Measurements from ENCODE around the gene CCNI2. TPM values are rescaled to one million over a fixed set of nuclear protein-coding genes. Genes with fewer than 3 reads are reported as not detected.

CCNI2 gene
- total RNA-seq, 1 donor from 2014 or later, result 62.0 TPM

- intact Hi-C loops (cut with micrococcal nuclease), result loop anchor here (2.0 kb wide), 1 partner anchor 109 kb away; no protein-coding TSS in a partner anchor
These were observed 2.3 kb downstream of the CCNI2 start for GRCh38 chr5:132749506-132749905.

DNA sequence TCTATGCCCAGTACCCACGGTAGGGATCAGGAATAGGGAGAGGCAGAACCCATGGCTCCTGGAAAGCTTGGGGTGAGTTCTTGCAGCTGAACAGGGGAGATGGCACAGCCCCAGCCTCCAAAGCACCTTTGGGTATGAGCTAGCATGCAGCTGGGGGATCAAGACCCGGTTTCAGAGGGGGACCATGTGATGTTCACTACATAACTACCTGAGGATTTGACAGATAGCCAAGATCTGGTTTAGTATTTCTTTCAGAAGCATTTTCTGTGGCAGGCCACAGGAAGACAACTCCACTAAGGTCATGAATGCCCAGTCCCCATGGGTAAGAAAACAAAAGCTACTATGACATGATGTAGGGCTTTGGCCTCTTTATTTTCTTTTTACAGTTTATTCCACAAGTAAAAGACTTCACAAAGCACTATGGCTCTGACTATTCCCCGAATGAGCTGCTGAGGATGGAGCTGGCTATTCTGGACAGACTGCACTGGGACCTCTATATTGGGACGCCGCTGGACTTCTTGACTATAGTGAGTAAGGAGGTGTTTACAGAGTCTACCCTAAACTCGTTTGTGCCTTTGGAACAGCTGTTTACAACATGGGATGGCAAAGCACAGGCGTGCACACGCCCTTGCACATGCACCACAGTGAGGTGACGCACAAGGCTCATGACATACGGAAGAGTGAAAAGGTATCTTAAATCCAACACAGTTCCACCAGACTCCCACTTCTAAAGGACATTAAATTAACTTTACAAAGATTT lies 3.4 kb downstream of the CCNI2 start:
- intact Hi-C loops (cut with micrococcal nuclease), result loop anchor here (1.0 kb wide), 3 partner anchors 13 to 62 kb away; partner anchors contain the start of gene KIF3A

GRCh38 chr5:132751444-132751843 lies 4.2 kb downstream of the CCNI2 start:
- intact Hi-C loops (cut with micrococcal nuclease), result loop anchor here (1.0 kb wide), 3 partner anchors 14 to 61 kb away; partner anchors contain the start of gene KIF3A

- intact Hi-C loops (cut with micrococcal nuclease), result loop anchor here (1.0 kb wide), 3 partner anchors 15 to 60 kb away; partner anchors contain the start of gene KIF3A
These were observed 4.8 kb downstream of the CCNI2 start for GRCh38 chr5:132751971-132752580.

DNA sequence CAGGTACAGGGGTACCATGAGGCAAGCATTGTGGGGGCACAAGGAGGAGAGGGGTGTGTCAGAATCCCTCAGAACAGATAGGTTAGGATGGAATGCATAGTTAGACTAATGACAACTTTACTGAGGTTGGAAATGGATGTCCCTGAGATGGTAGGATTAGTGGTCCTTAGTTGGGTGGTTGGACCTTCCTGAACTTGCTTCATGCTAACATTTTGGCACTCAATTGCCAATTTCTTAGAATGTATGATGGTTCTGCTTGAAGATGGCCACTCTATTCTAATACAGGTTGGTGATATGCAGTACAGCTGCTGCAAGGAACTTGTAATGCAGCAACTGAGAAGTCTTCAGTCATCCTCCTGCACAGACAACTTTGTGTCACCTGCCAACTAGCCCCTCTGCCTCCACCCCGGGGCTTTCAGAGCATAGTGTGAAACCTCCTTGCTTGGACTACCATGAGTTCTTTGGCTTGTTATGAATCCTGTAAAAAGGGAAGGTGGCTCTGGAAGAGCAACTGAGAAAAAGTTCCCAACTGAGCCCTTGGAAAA lies 5.4 kb downstream of the CCNI2 start:
- intact Hi-C loops (cut with micrococcal nuclease), result no loop called here

DNA sequence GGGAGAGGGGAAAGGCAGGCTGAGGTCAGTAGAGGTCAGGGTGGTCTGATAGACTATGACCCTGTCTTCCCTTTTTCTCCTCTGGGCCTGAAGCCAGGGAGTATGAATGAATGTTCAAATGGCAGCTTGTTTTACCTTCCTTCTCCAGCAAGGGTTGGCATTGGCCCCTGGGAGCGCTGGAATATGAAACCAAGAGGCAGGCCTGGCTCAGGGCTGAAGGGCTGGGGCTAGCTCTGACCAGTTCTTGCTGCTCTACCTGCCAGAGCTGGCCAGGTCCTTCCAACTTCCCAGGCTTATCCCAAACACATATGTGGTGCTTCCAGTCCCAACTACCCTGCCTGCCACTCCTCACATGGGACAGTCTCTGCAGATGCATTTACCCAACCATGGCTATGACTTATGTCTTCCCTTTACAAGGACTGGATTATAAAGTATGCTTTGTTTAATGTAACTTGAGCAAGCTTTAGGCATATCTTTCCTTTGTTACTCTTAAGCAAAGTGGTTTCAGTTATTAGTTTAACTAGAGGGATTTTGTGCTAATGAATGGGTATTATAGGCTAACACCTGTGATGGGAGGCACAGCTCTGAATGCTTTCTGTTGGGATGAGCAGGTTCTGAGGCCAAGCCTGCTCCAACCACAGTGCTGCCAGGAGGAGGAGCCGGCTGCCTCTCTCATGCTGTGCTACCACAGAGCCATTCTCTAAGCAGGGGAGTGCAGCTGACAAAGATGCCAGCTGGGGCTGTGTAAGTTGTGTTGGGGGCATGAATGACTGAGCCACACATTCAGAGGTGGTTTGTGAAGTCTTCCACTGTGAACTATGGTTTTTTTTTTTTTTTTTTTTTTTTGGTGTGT lies 6.1 kb downstream of the CCNI2 start:
- intact Hi-C loops (cut with micrococcal nuclease), result no loop called here

DNA sequence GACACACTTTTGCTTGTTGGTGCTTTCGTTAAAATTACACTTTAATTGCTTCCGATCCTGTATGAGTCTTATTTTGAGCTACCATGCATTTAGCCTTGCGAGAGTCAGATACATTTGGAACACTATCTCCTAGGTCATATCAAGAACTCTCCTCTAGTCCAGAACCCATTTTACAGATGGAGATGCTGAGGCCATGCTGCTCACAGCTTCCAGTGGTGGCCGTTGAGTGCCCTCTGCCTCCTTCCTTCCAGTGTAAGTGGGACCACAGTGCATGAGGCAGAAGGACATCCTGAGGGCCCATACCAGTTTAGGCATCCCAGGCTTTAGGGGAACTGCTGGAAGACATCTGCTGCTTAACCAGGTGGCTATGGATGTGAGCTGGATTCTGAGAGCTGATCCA lies 6.9 kb downstream of the CCNI2 start:
- intact Hi-C loops (cut with micrococcal nuclease), result no loop called here

DNA sequence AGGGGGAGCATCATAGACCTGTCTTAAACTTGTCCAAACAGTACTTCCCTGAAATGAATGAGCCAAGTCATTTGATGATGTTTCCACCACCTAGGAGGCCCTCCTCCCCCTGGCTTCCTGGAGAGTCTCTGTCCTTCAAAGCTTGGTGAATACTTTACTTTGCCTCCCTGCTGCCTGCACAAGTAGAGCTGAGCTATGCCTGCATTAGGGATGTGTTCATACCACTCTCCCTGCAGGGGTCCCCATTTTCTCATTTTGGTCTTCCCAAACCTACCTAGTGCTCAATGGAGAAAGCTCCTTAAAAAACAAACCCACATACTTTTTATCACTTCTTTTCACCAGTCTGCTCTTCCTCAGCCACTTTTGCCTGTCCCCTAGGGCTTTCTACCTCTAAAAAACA lies 7.7 kb downstream of the CCNI2 start:
- intact Hi-C loops (cut with micrococcal nuclease), result no loop called here

GRCh38 chr5:132756542-132756941 lies 9.3 kb downstream of the CCNI2 start:
- intact Hi-C loops (cut with micrococcal nuclease), result no loop called here

GRCh38 chr5:132758451-132758850 lies 11.2 kb downstream of the CCNI2 start:
- intact Hi-C loops (cut with micrococcal nuclease), result no loop called here

GRCh38 chr5:132759114-132760048 lies 12.2 kb downstream of the CCNI2 start:
- intact Hi-C loops (cut with micrococcal nuclease), result no loop called here

DNA sequence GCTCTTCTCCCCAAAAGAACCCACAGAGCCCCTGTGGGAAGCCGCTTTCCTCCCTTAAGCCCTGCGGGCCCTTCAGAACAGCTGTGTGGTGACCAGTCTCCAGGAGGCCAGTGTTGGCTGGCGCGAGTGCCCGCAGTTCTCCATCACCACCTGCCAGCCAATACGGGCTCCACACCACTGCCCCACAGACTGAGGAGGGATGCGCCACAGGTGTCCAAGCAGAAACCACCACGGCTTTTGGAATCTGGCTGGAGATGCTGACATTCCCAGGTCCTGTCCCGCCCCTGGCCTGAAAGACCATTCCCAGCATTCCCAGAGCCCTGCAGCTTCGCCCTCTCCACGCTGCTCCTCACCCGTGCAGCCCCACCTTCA lies 12.8 kb downstream of the CCNI2 start:
- intact Hi-C loops (cut with micrococcal nuclease), result no loop called here

GRCh38 chr5:132760601-132761317 lies 13.5 kb downstream of the CCNI2 start:
- intact Hi-C loops (cut with micrococcal nuclease), result no loop called here

GRCh38 chr5:132761321-132762240 lies 14.4 kb downstream of the CCNI2 start:
- intact Hi-C loops (cut with micrococcal nuclease), result no loop called here

GRCh38 chr5:132762246-132763000 lies 15.2 kb downstream of the CCNI2 start:
- intact Hi-C loops (cut with micrococcal nuclease), result no loop called here

DNA sequence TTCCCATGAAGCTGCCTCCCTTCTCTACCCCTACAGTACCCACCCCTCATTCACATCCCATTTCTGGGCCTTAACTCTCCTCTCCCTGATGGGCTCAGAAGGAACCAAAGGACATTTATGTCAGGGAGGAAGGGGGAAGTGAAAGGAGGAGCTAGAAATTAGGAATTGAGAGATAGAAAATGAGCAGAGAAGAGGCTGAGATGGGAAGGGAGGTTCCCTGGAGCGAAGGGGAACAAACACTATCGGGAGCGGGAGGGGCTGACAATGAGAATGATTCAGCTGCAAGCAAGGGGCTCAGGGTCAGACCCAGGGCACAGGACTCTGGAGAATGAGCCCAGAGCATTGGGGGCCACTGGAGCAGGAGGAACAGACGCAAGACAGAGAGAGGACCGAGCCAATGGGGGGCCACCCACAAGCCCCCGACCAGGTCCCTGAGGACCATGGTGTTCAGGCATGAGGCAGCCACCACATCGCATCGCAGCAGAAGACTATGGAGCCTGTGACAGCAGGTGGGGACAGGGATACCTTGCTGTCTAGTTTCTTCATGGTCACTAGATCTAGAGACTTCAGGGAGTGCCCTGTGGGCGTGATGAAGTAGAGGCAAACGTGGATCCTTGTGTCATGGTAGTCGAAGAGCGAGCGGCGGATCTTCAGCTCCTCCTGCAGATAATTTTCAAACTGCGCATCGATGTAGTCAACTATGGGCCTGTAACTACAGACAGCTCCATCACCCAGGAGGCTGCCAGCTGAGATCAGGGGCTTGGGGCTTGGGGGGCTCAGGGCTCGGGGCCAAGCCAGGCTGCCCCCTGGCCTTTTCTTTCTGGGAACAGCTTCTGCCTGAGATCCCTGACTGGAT lies 16.2 kb downstream of the CCNI2 start:
- intact Hi-C loops (cut with micrococcal nuclease), result no loop called here

GRCh38 chr5:132764051-132764450 lies 16.8 kb downstream of the CCNI2 start:
- intact Hi-C loops (cut with micrococcal nuclease), result no loop called here
